ENCODE results near the gene NEUROD4.

The NEUROD4 gene

GRCh38 chr12:55024575-55024974 lies 4.8 kb downstream of the NEUROD4 start:
- no peak for DNase-seq (ENCODE audit: low read depth)
- no peak overlapping the region for H3K4me3 ChIP-seq (ENCODE audit: low read length)
- TF ChIP-seq CTCF (IDR thresholded peaks at IDR 0.05; ENCODE audit: insufficient read depth, low read depth, low read length, missing control alignments): no peak

- H3K4me3 ChIP-seq (ENCODE audit: low read length): no peak overlapping the region
- no peak for DNase-seq (ENCODE audit: low read depth)
- no peak for TF ChIP-seq CTCF (IDR thresholded peaks at IDR 0.05; ENCODE audit: insufficient read depth, low read depth, low read length, missing control alignments)
Measured at GRCh38 chr12:55025508-55025907, 5.7 kb downstream of the NEUROD4 start.

- TF ChIP-seq CTCF (IDR thresholded peaks at IDR 0.05; ENCODE audit: insufficient read depth, low read depth, low read length, missing control alignments): no peak
- no peak for DNase-seq (ENCODE audit: low read depth)
- H3K4me3 ChIP-seq (ENCODE audit: low read length): no peak overlapping the region
Measured at GRCh38 chr12:55034218-55034617, 14.4 kb downstream of the NEUROD4 start.

GRCh38 chr12:55036326-55037115 lies 16.7 kb downstream of the NEUROD4 start:
- DNase-seq (ENCODE audit: low read depth): no peak
- TF ChIP-seq CTCF (IDR thresholded peaks at IDR 0.05; ENCODE audit: insufficient read depth, low read depth, low read length, missing control alignments): no peak
- H3K4me3 ChIP-seq (ENCODE audit: low read length): no peak overlapping the region

GRCh38 chr12:55037351-55037987 lies 17.7 kb downstream of the NEUROD4 start:
- H3K4me3 ChIP-seq (ENCODE audit: low read length): no peak overlapping the region
- no peak for DNase-seq (ENCODE audit: low read depth)
- TF ChIP-seq CTCF (IDR thresholded peaks at IDR 0.05; ENCODE audit: insufficient read depth, low read depth, low read length, missing control alignments): no peak

GRCh38 chr12:55039395-55040354 lies 19.9 kb downstream of the NEUROD4 start:
- no peak overlapping the region for H3K4me3 ChIP-seq (ENCODE audit: low read length)
- no peak for TF ChIP-seq CTCF (IDR thresholded peaks at IDR 0.05; ENCODE audit: insufficient read depth, low read depth, low read length, missing control alignments)
- DNase-seq (ENCODE audit: low read depth): no peak

All from epithelial cell of esophagus (primary cell).